Smooth muscle cell (in vitro differentiated cells): ENCODE data around the gene MED15. TPM values are rescaled to one million over a fixed set of nuclear protein-coding genes. Genes with fewer than 3 reads are reported as not detected.

Experiments
- DNase-seq: peaks from one replicate; lab custom pipeline; 2025; ENCODE audit not compliant: unreplicated experiment; lab: John Stamatoyannopoulos, UW
- H2AFZ ChIP-seq: fragments of 200-600 bp; sonication (generic); 2 replicates; pipeline ENCODE4 v1.6.0; 2016; ENCODE audit warnings: antibody characterized with exemption, low read depth, mild to moderate bottlenecking
- H3F3A ChIP-seq: fragments of 200-600 bp; sonication (generic); 2 replicates; pipeline ENCODE4 v1.6.0; 2017; ENCODE audit warnings: antibody characterized with exemption, low read depth
- H3K27ac ChIP-seq: fragments of 200-600 bp; sonication (generic); 2 replicates; pipeline ENCODE4 v1.5.1; 2016; ENCODE audit warnings: low read depth, mild to moderate bottlenecking
- H3K27me3 ChIP-seq: fragments of 200-600 bp; sonication (generic); 2 replicates; pipeline ENCODE4 v1.6.1; 2016; ENCODE audit warnings: low read depth, mild to moderate bottlenecking
- H3K36me3 ChIP-seq: fragments of 200-600 bp; sonication (generic); 2 replicates; pipeline ENCODE4 v1.5.1; 2016; ENCODE audit warnings: low read depth
- H3K4me1 ChIP-seq: fragments of 200-600 bp; sonication (generic); 2 replicates; pipeline ENCODE4 v1.5.1; 2016; ENCODE audit warnings: low read depth
- H3K4me2 ChIP-seq: fragments of 200-600 bp; sonication (generic); 2 replicates; pipeline ENCODE4 v1.6.0; 2016; ENCODE audit warnings: mild to moderate bottlenecking
- H3K4me3 ChIP-seq: fragments of 200-600 bp; sonication (generic); 2 replicates; pipeline ENCODE4 v1.5.1; 2016; ENCODE audit warnings: mild to moderate bottlenecking
- H3K79me2 ChIP-seq: fragments of 200-600 bp; sonication (generic); 2 replicates; pipeline ENCODE4 v1.6.0; 2016; ENCODE audit warnings: low read depth, mild to moderate bottlenecking
- H3K9ac ChIP-seq: fragments of 200-600 bp; sonication (generic); 2 replicates; pipeline ENCODE4 v1.6.0; 2016; ENCODE audit warnings: low read depth
- H3K9me3 ChIP-seq: fragments of 200-600 bp; sonication (generic); replicated peaks from 2 replicates; pipeline ENCODE4 v1.5.1; 2016; ENCODE audit warnings: low read depth
- H4K20me1 ChIP-seq: fragments of 200-600 bp; sonication (generic); 2 replicates; pipeline ENCODE4 v1.6.0; 2016; ENCODE audit warnings: low read depth
- CTCF ChIP-seq: fragments of 200-600 bp; sonication (generic); IDR thresholded peaks from 2 replicates; pipeline ENCODE4 v1.5.1; 2017; ENCODE audit warnings: borderline replicate concordance, mild to moderate bottlenecking, antibody characterized with exemption; ENCODE audit not compliant: insufficient read depth, poor library complexity, severe bottlenecking
- WGBS: methylation state at CpG from one replicate; pipeline ENCODE4 v1.1.7; 2016; ENCODE audit warnings: low lambda C conversion rate; 5-methylcytosine and 5-hydroxymethylcytosine counted together
- polyA plus RNA-seq: library from polyadenylated mRNA; unstranded; fragments of >200 nt; fragmentation: Nextera tagmentation; extraction: Ambion mirVana; gene quantifications from 2 replicates; pipeline ENCODE4 v1.2.1, GENCODE V29; 2016
- total RNA-seq: library from RNA; depleted of rRNA; stranded (reverse); fragments of >200 nt; gene quantifications from 2 replicates; pipeline ENCODE4 v1.2.3, GENCODE V29; 2014

Gene MED15
- total and polyA plus RNA-seq, 2 experiments from 2014 or later = 25.3 to 70.5 TPM

GRCh38 chr22:20585639-20586402 lies 78.4 kb downstream of the MED15 start:
- Histone ChIP-seq H2AFZ (no peak overlapping the region), H3K27ac (no peak overlapping the region), H3K4me1 (no peaks in the 10 kb centered on the region), H3K4me2 (no peak overlapping the region), H3K36me3 (no peaks in the 10 kb centered on the region), H3K79me2 (no peaks in the 10 kb centered on the region), H3K4me3 (no peak overlapping the region), H3K9ac (no peak overlapping the region), H4K20me1 (peaks cover 50% of the 10 kb centered on the region), H3K9me3 (no peaks in the 10 kb centered on the region), H3F3A (no peaks in the 10 kb centered on the region), H3K27me3 (no peaks in the 10 kb centered on the region)
- WGBS = 89% methylated on average over 11 of the region's 12 CpGs
- TF ChIP-seq CTCF = no peak
- no peak for DNase-seq

- H3K79me2 ChIP-seq = no peaks in the 10 kb centered on the region
- no peak overlapping the region for H3K9ac ChIP-seq
- H3K36me3 ChIP-seq = no peaks in the 10 kb centered on the region
- no peak for TF ChIP-seq CTCF
- no peak overlapping the region for H3K4me2 ChIP-seq
- no peaks in the 10 kb centered on the region for H3K9me3 ChIP-seq
- no peak overlapping the region for H3K27ac ChIP-seq
- DNase-seq = no peak
- no peaks in the 10 kb centered on the region for H3F3A ChIP-seq
- peaks cover 45% of the 10 kb centered on the region for H4K20me1 ChIP-seq
- no peaks in the 10 kb centered on the region for H3K27me3 ChIP-seq
- WGBS = 94% methylated on average over 14 of the region's 22 CpGs
- H2AFZ ChIP-seq = no peak overlapping the region
- H3K4me3 ChIP-seq = no peak overlapping the region
- no peaks in the 10 kb centered on the region for H3K4me1 ChIP-seq
These were observed 79.0 kb downstream of the MED15 start for GRCh38 chr22:20586403-20586745.

GRCh38 chr22:20587206-20587958 lies 80.0 kb downstream of the MED15 start:
- no peak overlapping the region for H3K27ac ChIP-seq
- TF ChIP-seq CTCF = no peak
- no peak overlapping the region for H2AFZ ChIP-seq
- H3K9ac ChIP-seq = no peak overlapping the region
- no peaks in the 10 kb centered on the region for H3K36me3 ChIP-seq
- H3K4me1 ChIP-seq = no peaks in the 10 kb centered on the region
- H3K27me3 ChIP-seq = no peaks in the 10 kb centered on the region
- no peaks in the 10 kb centered on the region for H3K9me3 ChIP-seq
- H3K79me2 ChIP-seq = no peaks in the 10 kb centered on the region
- H3K4me3 ChIP-seq = no peak overlapping the region
- DNase-seq = no peak
- H3K4me2 ChIP-seq = no peak overlapping the region
- H3F3A ChIP-seq = no peaks in the 10 kb centered on the region
- WGBS = 98% methylated on average over 17 of the region's 17 CpGs
- peaks cover 34% of the 10 kb centered on the region for H4K20me1 ChIP-seq
